ENCODE data around the gene ROR1. TPM values are rescaled to one million over a fixed set of nuclear protein-coding genes. Genes with fewer than 3 reads are reported as not detected.

The ROR1 gene
- total RNA-seq, 3 donors from 2014 or later: 3.1 to 19.8 (median 3.4) TPM

DNA sequence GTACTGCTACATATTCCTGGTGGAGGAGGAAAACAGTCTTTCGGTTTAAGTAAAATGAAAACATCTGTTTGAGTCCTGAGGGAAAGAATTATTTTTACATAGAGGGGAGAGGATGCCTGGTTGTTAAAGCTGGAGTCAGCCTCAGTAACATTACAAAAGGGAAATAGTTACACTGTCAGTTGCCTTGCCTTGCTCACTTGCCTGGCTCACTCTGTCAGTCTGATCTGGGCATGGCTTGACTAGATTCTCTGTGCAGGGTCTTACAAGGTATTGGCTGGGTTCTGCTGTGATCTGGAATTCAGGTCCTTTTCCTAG is 421.2 kb downstream of the ROR1 start:
- no peaks in the 10 kb centered on the region for H3K4me1 ChIP-seq (ENCODE audit: low read depth)
- H3K9me3 ChIP-seq: no peaks in the 10 kb centered on the region
- no peak overlapping the region for H3K4me3 ChIP-seq
- no peak for TF ChIP-seq CTCF (IDR thresholded peaks at IDR 0.05)
- intact Hi-C loops (cut with DNase I, micrococcal nuclease): no loop called here
- no peaks in the 10 kb centered on the region for H3K36me3 ChIP-seq (ENCODE audit: low read depth)
- no peak for ATAC-seq
- no peak for DNase-seq

GRCh38 chr1:64196074-64196870 is 422.5 kb downstream of the ROR1 start:
- ATAC-seq (no peak), DNase-seq (no peak)
- Histone ChIP-seq H3K4me3 (no peak overlapping the region), H3K36me3 (ENCODE audit: low read depth) (no peaks in the 10 kb centered on the region), H3K9me3 (no peaks in the 10 kb centered on the region), H3K4me1 (ENCODE audit: low read depth) (no peaks in the 10 kb centered on the region)
- TF ChIP-seq CTCF (IDR thresholded peaks at IDR 0.05): no peak
- intact Hi-C loops (cut with DNase I, micrococcal nuclease): no loop called here

- DNase-seq: no peak
- H3K9me3 ChIP-seq: no peaks in the 10 kb centered on the region
- intact Hi-C loops (cut with DNase I, micrococcal nuclease): no loop called here
- H3K36me3 ChIP-seq (ENCODE audit: low read depth): no peaks in the 10 kb centered on the region
- no peak overlapping the region for H3K4me3 ChIP-seq
- no peak for ATAC-seq
- no peak for TF ChIP-seq CTCF (IDR thresholded peaks at IDR 0.05)
- no peaks in the 10 kb centered on the region for H3K4me1 ChIP-seq (ENCODE audit: low read depth)
Observed at GRCh38 chr1:64197076-64197475, 423.3 kb downstream of the ROR1 start.

DNA sequence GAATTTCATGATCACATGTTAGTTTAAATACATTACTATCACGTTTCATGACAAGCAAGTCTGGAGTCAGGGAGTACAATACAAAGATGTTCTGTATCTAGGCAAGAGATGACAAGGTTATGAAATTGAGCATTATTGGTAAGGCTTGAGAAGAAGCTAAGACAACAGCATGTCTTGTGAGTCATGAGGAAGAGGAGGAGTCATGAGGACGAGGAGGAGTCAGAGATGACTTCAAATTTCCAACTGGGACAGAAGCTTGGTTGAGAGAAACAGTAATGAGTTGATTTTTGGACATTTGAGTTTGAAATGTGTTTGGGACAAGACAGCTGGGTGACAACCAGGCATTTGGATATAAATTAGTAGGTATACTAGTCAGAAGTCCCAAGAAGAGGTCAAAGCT is 425.3 kb downstream of the ROR1 start:
- DNase-seq: no peak

GRCh38 chr1:64200064-64200463 is 426.2 kb downstream of the ROR1 start:
- Histone ChIP-seq H3K9me3 (no peaks in the 10 kb centered on the region), H3K4me1 (ENCODE audit: low read depth) (no peaks in the 10 kb centered on the region), H3K36me3 (ENCODE audit: low read depth) (no peaks in the 10 kb centered on the region), H3K4me3 (no peak overlapping the region)
- no peak for TF ChIP-seq CTCF (IDR thresholded peaks at IDR 0.05)
- intact Hi-C loops (cut with DNase I, micrococcal nuclease): no loop called here
- DNase-seq (no peak), ATAC-seq (no peak)

More for the DNA sequence above, 425.3 kb downstream of the ROR1 start:
- H3K9me3 ChIP-seq: no peaks in the 10 kb centered on the region
- TF ChIP-seq CTCF (IDR thresholded peaks at IDR 0.05): no peak
- no peak for ATAC-seq
- H3K4me1 ChIP-seq (ENCODE audit: low read depth): no peaks in the 10 kb centered on the region
- no peak overlapping the region for H3K4me3 ChIP-seq
- intact Hi-C loops (cut with DNase I, micrococcal nuclease): no loop called here
- no peaks in the 10 kb centered on the region for H3K36me3 ChIP-seq (ENCODE audit: low read depth)

- TF ChIP-seq CTCF (IDR thresholded peaks at IDR 0.05): no peak
- ATAC-seq: no peak
- no peaks in the 10 kb centered on the region for H3K9me3 ChIP-seq
Observed at GRCh38 chr1:64203420-64203819, 429.6 kb downstream of the ROR1 start, which contains the start of gene UBE2U. Gene UBE2U, plus strand, starts transcription at chr1:64203623. Its CDS starts 428 bp downstream, at chr1:64204051.

More at GRCh38 chr1:64203420-64203819, 429.6 kb downstream of the ROR1 start, which contains the start of gene UBE2U:
- Histone ChIP-seq H3K36me3 (ENCODE audit: low read depth) (no peaks in the 10 kb centered on the region), H3K4me3 (no peak within 1 kb of the TSS), H3K4me1 (ENCODE audit: low read depth) (no peaks in the 10 kb centered on the region)
- intact Hi-C loops (cut with DNase I, micrococcal nuclease): no loop called here
- no peak for DNase-seq

All from mucosa of descending colon (tissue), 3 donors.